ENCODE results near the gene LAD1.

- no peak for TF ChIP-seq CTCF (conservative IDR thresholded peaks at IDR 0.05; ENCODE audit: low read depth, low read length)
- TF ChIP-seq POLR2A (IDR thresholded peaks at IDR 0.05; ENCODE audit: low read depth, low read length) = no peak
- TF ChIP-seq CEBPB (IDR thresholded peaks at IDR 0.05; ENCODE audit: low read depth, low read length) = no peak
- TF ChIP-seq ELK1 (IDR thresholded peaks at IDR 0.05; ENCODE audit: borderline replicate concordance, low read depth, low read length) = no peak
- no peak for TF ChIP-seq MAFK (IDR thresholded peaks at IDR 0.05; ENCODE audit: low read depth, low read length)
- TF ChIP-seq NFE2L2 (IDR thresholded peaks at IDR 0.05; ENCODE audit: low read depth, low read length) = no peak
- no peak for TF ChIP-seq FOS (IDR thresholded peaks at IDR 0.05; ENCODE audit: low read depth, low read length)
These were observed 7.9 kb downstream of the LAD1 start for GRCh38 chr1:201391225-201391624.
